IPS-20b (cell line): ENCODE data around the gene DDX56.

Experiments
- H3K27ac ChIP-seq: one replicate; pipeline ENCODE4 v1.5.1; 2013; ENCODE audit warnings: low read length
- H3K27me3 ChIP-seq: 2 replicates; pipeline ENCODE4 v1.6.1; 2013; ENCODE audit warnings: mild to moderate bottlenecking, low read length, inconsistent platforms; ENCODE audit not compliant: insufficient read depth
- H3K36me3 ChIP-seq: 2 replicates; pipeline ENCODE4 v1.6.1; 2013; ENCODE audit warnings: low read depth, mild to moderate bottlenecking, inconsistent platforms, low read length, moderate library complexity; ENCODE audit not compliant: insufficient read depth
- H3K4me1 ChIP-seq: 2 replicates; pipeline ENCODE4 v1.6.1; 2013; ENCODE audit warnings: mild to moderate bottlenecking, control low read depth, inconsistent platforms, low read length, moderate library complexity; ENCODE audit not compliant: insufficient read depth
- H3K4me3 ChIP-seq: 2 replicates; pipeline ENCODE4 v1.5.1; 2013; ENCODE audit warnings: mild to moderate bottlenecking, low read length, inconsistent platforms
- H3K9ac ChIP-seq: 2 replicates; pipeline ENCODE4 v1.6.1; 2013; ENCODE audit warnings: low read depth, mild to moderate bottlenecking, inconsistent platforms, low read length, moderate library complexity
- H3K9me3 ChIP-seq: 2 replicates; pipeline ENCODE4 v1.6.1; 2013; ENCODE audit warnings: mild to moderate bottlenecking, low read depth, low read length, inconsistent platforms; ENCODE audit not compliant: insufficient read depth

Gene DDX56

DNA sequence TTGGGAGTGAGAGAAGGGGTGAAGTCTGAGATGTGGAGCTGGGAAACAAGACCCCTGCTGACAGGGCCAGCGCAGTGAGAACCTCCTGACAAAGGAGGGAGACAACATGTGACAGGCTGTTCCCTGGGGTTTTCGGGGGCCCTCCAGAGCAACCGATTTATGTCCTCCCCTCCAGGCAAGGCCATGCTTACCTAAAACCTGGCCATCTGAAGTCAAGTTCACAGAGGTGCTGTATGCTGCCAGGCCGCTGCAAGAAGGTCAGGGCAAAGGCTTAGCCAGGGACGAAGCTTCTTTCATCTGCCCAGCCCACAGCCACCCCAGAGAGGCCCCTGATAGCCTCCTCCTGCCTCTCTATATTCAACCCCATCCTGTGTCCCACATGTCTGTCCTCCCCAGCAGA is 53.1 kb downstream of the DDX56 start:
- Histone ChIP-seq H3K27me3 (no peaks in the 10 kb centered on the region), H3K4me1 (no peaks in the 10 kb centered on the region), H3K4me3 (no peak overlapping the region), H3K36me3 (no peaks in the 10 kb centered on the region), H3K9ac (no peak overlapping the region), H3K9me3 (no peaks in the 10 kb centered on the region), H3K27ac (no peak overlapping the region)

DNA sequence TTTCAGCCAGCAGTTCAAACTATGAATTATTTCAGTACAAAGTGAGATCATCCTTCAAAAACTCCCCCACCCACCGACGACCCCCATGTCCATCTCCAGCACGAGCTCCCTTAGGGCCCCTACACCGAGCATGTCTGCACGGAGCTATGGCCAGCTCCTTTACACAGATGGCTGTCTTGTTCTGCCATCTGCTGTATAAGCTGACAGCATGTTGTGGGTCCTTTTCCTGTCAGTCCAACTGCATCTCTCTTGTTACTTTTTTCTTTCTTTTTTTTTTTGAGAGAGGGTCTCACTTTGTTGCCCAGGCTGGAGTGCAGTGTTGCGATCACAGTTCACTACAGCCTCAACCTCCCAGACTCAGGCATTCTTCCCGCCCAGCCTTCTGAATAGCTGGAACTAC is 54.2 kb downstream of the DDX56 start:
- no peak overlapping the region for H3K9ac ChIP-seq
- no peaks in the 10 kb centered on the region for H3K9me3 ChIP-seq
- H3K4me1 ChIP-seq = no peaks in the 10 kb centered on the region
- no peaks in the 10 kb centered on the region for H3K36me3 ChIP-seq
- H3K27me3 ChIP-seq = no peaks in the 10 kb centered on the region
- no peak overlapping the region for H3K4me3 ChIP-seq
- H3K27ac ChIP-seq = no peak overlapping the region

DNA sequence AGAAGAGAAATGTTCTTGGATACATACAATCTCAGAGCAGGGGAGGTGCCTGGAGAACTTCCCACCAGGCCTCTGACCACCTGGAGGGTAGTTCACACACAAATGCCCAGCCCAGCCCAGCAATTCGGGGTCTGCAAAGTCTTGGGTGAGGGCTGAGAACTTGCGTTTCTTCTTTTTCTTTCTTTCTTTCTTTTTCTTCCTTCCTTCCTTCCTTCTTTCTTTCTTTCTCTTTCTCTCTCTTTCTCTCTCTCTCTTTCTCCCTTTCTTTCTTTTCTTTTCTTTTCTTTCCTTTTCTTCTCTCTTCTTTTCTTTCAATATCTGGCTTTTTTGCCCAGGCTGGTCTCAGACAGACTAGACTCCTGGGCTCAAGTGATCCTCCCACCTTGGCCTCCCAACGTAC is 54.9 kb downstream of the DDX56 start:
- H3K27ac ChIP-seq = no peak overlapping the region
- H3K4me1 ChIP-seq = no peaks in the 10 kb centered on the region
- no peak overlapping the region for H3K9ac ChIP-seq
- H3K36me3 ChIP-seq = no peaks in the 10 kb centered on the region
- H3K4me3 ChIP-seq = no peak overlapping the region
- H3K9me3 ChIP-seq = no peaks in the 10 kb centered on the region
- H3K27me3 ChIP-seq = no peaks in the 10 kb centered on the region

DNA sequence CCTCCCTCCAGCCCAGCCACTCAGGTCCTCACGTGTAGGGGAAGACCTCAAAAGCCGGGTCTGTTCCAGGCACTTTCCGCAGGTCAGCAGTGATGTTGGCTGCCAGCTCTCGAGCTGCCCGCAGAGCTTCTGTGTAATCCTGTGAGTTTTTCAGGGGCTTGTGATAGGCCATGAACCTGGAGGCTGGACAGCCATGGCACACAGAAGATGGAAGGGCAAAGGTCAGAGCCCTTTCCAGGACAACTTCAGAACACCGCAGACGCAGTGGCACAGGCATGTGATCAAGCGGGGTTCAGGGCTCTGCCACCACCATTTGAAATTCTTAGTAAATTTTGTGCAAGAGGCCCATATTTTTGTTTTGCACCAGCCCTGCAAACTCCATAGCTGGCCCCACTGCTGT is 56.5 kb downstream of the DDX56 start:
- Histone ChIP-seq H3K4me3 (no peak overlapping the region), H3K4me1 (no peaks in the 10 kb centered on the region), H3K9me3 (no peaks in the 10 kb centered on the region), H3K27ac (no peak overlapping the region), H3K9ac (no peak overlapping the region), H3K36me3 (no peaks in the 10 kb centered on the region), H3K27me3 (no peaks in the 10 kb centered on the region)
